Smooth muscle cell of the coronary artery (primary cell): ENCODE measurements around the gene CATSPER1. TPM values are rescaled to one million over a fixed set of nuclear protein-coding genes. Genes with fewer than 3 reads are reported as not detected.

Source experiments
- total RNA-seq: library from RNA; depleted of rRNA; stranded (reverse); fragments of >200 nt; gene quantifications from 2 replicates; pipeline ENCODE4 v1.2.3, GENCODE V29; 2014; ENCODE audit warnings: low replicate concordance

Gene CATSPER1
- 0.68 TPM in 1 of 2 replicates, not detected in the other for total RNA-seq

DNA sequence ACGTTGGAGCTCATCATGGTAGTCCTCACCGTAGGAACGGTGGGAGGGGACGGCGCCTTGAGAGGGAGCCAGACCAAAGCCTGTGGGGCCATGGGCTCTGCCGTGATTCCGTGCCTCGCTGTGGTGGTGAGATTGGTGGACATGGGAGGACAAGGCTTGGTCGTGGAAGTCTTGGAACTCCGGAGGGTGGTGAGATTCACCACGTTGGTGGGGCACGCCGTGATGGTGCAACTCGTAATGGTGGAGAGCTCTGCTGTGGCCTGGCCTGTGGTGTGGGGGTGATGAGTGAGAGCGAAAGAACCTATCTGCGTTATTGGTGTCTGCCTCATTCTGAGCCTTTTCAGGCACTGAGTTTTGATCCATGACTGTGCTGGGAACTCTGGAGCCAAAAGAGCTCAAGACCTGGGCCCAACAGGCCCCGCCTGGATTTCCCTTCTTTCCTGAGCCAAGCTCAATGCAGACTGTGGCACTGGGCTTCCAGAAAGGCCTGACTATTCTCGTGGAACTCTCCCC, at the start of gene CATSPER1:
CATSPER1 (minus strand) TSS at position 463 of the 513 bp plus-strand sequence; CDS start at position 363, 100 bp downstream.

DNA sequence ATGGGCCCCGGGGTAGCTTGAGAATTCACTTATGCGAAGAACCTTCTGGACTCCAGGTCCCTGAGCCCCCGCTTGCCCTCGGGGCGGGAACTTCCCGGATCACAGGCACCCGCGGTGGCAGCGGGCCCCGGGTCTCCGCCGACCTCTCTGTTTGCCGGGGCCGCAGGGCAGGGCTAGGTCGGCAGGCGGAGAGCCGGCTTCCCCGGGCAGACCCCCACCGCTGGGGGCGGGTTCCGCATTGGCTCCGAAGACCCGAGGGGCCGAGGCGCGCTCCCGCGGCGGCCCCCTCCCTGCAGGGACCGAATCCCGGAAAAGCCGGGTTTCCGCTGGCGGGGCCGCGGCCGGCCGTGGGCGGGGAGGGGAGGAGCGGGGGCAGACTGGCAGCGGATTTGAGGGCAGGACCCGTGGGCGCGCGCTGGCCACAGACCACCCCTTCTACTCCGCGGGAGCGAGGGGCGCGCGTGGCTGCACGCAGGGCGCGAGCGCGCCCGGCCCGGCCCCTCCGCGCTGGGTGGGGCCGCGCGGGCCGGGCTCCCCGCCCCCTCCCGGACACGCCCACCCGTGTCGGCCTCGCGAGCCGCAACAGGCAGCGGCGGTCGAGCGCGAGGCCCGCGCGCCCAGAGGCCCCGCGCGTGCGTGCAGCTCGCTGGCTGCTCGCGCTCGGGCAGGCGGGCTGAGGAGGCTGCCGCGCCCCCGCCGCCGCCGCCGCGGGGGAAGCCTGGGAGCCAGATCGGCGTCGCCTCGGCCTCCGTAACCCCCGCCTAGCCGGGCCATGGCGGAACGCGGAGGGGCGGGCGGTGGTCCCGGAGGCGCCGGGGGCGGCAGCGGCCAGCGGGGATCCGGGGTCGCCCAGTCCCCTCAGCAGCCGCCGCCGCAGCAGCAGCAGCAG, 43.7 kb upstream of the CATSPER1 start, which contains the start of gene PACS1:
PACS1 (plus strand) TSS at position 558 of the 889 bp plus-strand sequence; CDS start at position 773, 215 bp downstream.

DNA sequence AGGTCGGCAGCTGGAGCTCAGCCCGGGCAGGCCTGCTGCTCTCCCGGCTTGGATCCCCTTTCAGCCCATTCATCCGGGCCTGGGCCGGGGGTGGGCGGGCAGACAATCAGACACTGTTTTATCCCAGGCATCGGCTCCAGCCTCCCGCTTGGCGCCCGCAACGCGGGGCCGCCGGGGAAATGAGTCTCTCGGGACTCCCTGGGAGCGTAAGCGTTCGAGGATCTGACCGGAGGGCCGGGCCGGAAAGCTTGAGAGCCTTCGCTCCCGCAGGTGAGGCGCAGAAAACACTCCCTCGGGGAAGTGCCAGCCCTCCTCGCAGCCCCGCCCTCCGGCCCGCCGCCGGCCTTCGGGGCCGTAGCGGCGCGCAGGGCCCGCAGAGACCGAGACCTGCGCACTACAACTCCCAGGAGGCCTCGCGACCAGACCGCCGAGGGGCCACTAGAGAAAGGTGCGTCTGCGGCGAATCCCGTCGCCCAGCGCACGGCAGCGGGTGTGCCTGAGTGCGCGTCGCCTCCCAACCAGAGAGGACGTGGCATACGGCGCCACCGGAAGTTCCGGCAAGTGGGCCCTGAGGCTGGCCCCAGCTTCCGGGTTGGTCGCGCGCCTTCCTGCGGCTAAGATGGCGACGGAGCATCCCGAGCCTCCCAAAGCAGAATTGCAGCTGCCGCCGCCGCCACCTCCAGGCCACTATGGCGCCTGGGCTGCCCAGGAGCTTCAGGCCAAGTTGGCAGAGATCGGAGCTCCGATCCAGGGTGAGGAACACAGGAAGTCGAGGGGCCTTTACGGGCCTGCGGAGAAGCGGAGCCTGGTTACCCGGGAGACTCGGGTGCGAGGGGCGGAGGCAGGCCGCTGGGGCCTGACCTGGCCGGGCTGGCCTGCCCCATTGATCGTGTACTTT, 25.7 kb upstream of the CATSPER1 start, which contains the start of gene SF3B2:
SF3B2 (plus strand) TSS at position 599 of the 898 bp plus-strand sequence; CDS start at position 620, 21 bp downstream.

DNA sequence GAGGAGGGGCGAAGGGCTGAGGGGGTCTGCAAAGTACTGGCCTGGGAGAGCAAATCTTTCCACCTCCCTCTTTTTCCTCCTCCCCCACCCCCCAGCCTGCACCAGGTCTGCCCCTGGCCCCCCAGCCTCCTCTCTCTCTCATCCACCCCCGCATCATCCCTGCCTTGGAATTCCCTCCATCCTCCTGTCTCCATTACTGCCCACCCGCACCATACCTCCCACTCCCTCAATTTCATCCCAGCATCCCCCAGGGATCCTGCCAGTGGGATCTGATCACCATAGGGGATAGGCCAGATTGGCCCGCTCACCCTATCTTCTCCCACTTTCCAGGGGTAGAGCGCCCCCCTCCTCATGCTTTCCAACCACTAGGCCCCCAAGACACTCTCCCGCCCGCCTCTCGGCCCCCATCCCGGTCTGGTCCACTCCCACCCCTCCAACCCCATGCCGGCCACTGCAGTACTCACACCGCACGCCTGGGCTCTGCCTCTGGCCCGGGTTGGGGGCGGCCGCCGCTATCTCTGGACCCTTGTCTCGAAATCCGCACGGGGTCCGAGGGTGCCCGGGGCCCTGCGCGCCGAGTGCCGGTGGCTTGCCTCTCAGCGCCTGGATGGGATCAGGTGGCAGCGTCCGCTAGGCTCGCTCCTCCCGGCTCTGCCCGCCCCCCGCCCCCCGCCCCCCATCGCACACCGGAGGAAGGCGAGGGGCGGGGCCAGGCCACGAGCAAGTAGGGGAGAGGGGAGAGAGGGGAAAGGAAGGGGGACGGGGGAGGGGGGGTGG, 22.5 kb upstream of the CATSPER1 start, which contains the start of gene GAL3ST3:
GAL3ST3 (minus strand) TSS at position 615 of the 777 bp plus-strand sequence. CDS start 3,746 bp downstream, outside the sequence.

DNA sequence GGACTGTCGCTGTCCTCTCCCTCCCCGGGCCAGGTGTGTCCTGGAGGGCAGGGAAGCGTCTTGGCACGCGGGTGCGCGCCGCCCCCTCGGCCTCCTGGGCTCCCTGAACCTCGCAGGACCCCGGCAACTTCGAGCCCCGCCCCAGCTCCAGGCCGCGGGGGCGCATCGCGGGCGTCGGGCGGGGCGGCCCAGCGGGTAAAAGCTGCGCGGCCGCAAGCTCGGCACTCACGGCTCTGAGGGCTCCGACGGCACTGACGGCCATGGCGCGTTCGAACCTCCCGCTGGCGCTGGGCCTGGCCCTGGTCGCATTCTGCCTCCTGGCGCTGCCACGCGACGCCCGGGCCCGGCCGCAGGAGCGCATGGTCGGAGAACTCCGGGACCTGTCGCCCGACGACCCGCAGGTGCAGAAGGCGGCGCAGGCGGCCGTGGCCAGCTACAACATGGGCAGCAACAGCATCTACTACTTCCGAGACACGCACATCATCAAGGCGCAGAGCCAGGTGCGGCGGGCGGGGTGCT, 14.4 kb downstream of the CATSPER1 start, which contains the start of gene CST6:
CST6 (plus strand) TSS at position 224 of the 519 bp plus-strand sequence; CDS start at position 261, 37 bp downstream.

DNA sequence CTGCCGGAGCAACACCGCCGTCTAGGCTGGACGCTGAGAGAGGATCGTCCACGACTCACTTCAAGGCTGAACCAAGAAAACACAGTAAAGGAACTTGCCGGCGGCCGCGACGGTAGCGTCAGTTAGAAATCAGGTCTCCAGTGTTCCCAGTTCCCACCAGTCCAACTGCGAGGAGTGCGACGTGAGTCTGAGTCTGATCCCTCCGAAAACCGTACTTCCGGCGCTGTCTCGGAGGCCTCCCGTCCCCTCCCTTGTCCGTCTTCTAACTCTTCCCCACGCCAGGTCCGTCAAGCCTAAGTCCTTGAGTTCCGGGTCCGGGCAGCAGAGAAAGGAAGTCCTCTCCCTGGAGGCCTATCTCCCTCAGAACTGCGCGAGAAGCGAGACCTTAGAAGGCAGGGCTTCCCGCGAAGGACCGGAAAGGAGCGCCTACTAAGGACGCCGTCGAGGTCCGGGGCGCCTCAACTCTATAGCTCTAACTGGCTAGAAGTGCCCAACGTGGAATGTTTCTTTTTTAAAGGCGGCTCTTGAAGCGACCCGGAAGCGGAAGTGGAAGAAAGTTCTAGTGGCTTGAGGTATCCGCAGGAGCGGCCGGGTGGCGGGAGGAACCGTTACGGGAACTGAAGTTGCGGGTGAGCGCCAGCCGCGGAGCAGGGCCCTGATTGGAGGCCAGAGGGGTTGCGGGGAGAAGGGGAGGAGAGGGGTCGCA, 24.2 kb downstream of the CATSPER1 start, which contains the start of the genes BANF1 and EIF1AD:
BANF1 (plus strand) TSS at position 562 of the 706 bp plus-strand sequence. CDS start 748 bp downstream, outside the sequence.
EIF1AD (minus strand) TSS at position 216 of the 706 bp plus-strand sequence. CDS start 1,768 bp downstream, outside the sequence.

Other genes starting within 250 kb of the CATSPER1 start
- 1.9 and 4.4 TPM in 2 replicates for gene AP5B1, start 245.5 kb downstream of the CATSPER1 start, total RNA-seq
- not detected in 2 replicates for gene OVOL1, start 239.4 kb downstream of the CATSPER1 start, total RNA-seq
- gene SNX32, start 192.5 kb downstream of the CATSPER1 start, total RNA-seq = 1.1 and 4.3 TPM in 2 replicates
- 1,218 and 1,682 TPM in 2 replicates for gene CFL1, start 168.3 kb downstream of the CATSPER1 start, total RNA-seq
- gene MUS81, start 166.0 kb downstream of the CATSPER1 start, total RNA-seq = 24.6 and 40.7 TPM in 2 replicates
- gene EFEMP2, start 153.7 kb downstream of the CATSPER1 start, total RNA-seq = 81.4 and 103 TPM in 2 replicates
- not detected in 2 replicates for gene CTSW, start 146.6 kb downstream of the CATSPER1 start, total RNA-seq
- gene FIBP, start 138.0 kb downstream of the CATSPER1 start, total RNA-seq = 206 and 226 TPM in 2 replicates
- gene CCDC85B, start 135.8 kb downstream of the CATSPER1 start, total RNA-seq = 28.1 and 51.0 TPM in 2 replicates
- gene FOSL1, start 126.1 kb downstream of the CATSPER1 start, total RNA-seq = 0.94 and 5.3 TPM in 2 replicates
- gene C11orf68, start 107.4 kb downstream of the CATSPER1 start, total RNA-seq = 14.7 and 15.8 TPM in 2 replicates
- gene DRAP1, start 107.1 kb downstream of the CATSPER1 start, total RNA-seq = 156 and 329 TPM in 2 replicates
- gene TSGA10IP, start 81.0 kb downstream of the CATSPER1 start, total RNA-seq = not detected in 2 replicates
- 59.2 and 75.6 TPM in 2 replicates for gene SART1, start 64.7 kb downstream of the CATSPER1 start, total RNA-seq
- 30.3 and 32.8 TPM in 2 replicates for gene EIF1AD, start 24.3 kb downstream of the CATSPER1 start, total RNA-seq
- 9.2 and 26.8 TPM in 2 replicates for gene BANF1, start 24.0 kb downstream of the CATSPER1 start, total RNA-seq
- 2.3 and 2.8 TPM in 2 replicates for gene CST6, start 14.5 kb downstream of the CATSPER1 start, total RNA-seq
- gene GAL3ST3, start 22.7 kb upstream of the CATSPER1 start, total RNA-seq = 0.38 TPM in 1 of 2 replicates, not detected in the other
- 71.4 and 114 TPM in 2 replicates for gene SF3B2, start 25.9 kb upstream of the CATSPER1 start, total RNA-seq
- 53.6 and 59.8 TPM in 2 replicates for gene PACS1, start 43.8 kb upstream of the CATSPER1 start, total RNA-seq
- gene KLC2, start 231.2 kb upstream of the CATSPER1 start, total RNA-seq = 16.4 TPM in 2 replicates
- gene RAB1B, start 242.2 kb upstream of the CATSPER1 start, total RNA-seq = 53.5 and 63.5 TPM in 2 replicates